A549 (cell line): ENCODE measurements around the gene SLC16A3.

ENCODE experiments used
- CTCF ChIP-seq: fragments of >200 bp; sonication (Bioruptor Twin); formaldehyde crosslinking; IDR thresholded peaks from 3 replicates; pipeline ENCODE4 v1.5.1; 2016
- JUN ChIP-seq, 2 experiments: fragments of >200 bp; sonication (Bioruptor Twin); formaldehyde crosslinking; IDR thresholded peaks; 2 replicates in 1 of 2; 3 replicates in 1 of 2; pipeline ENCODE4 v1.6.1; 2016 to 2017
- POLR2A ChIP-seq: IDR thresholded peaks from 2 replicates; pipeline ENCODE4 v1.6.1; 2012; ENCODE audit warnings: mild to moderate bottlenecking, low read length
- RFX5 ChIP-seq: fragments of 450-650 bp; IDR thresholded peaks from 2 replicates; pipeline ENCODE4 v1.7.1; 2014; ENCODE audit warnings: antibody characterized with exemption, mild to moderate bottlenecking, moderate library complexity
- RNF2 ChIP-seq: fragments of 200-600 bp; sonication (generic); IDR thresholded peaks from 2 replicates; pipeline ENCODE4 v1.6.1; 2016; ENCODE audit warnings: low read depth, mild to moderate bottlenecking, antibody characterized with exemption, moderate library complexity, borderline replicate concordance

DNA sequence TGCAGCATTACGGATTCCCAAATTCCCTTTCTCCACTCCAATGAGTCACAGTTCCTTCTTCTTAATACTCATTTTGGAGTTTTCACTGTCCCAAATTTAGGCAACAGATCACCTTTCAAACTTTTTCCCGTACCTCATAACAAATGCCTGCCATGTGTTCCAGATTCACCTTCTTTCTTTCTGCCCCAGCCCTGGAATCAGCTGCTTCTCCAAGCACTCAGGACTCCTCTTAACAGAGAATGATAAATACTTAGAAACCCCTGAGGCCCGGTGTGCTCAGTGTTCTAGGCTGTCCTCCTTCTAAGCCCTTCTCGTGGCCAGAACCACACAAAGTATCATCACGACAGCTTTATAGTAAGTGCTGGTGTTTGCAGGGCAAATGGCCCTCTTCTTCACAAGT is 29.7 kb downstream of the SLC16A3 start:
- TF ChIP-seq RNF2 (no peak), CTCF (no peak), JUN (IDR thresholded peaks at IDR 0.05) (no peak), POLR2A (no peak), RFX5 (no peak)
